Stimulated activated naive CD8-positive, alpha-beta T cell treated with anti-CD3 and anti-CD28 coated beads, Interleukin-15, amount 100 ng/mL, for 72 hours (primary cell): Measurements from ENCODE around the gene POPDC3.
A peak's percentile ranks its signal among the peaks of the same experiment; 100 is the strongest.
"Not testable (repeated sequence)": the region's sequence is repeated elsewhere in the genome, so short reads cannot be mapped to it uniquely, and the experiment has no call there.

Experiments
- ATAC-seq: fragments of 150-1000 bp; cut with Tn5 transposase; 2 replicates; pipeline ENCODE4 v1.10.0; 2021; ENCODE audit warnings: mild to moderate bottlenecking, moderate library complexity
- DNase-seq, 2 donors: peaks; one replicate each; pipeline ENCODE4 v3.0.0; 2021 to 2022
- H3K27ac Mint-ChIP-seq, 2 donors: one replicate each; pipeline ENCODE4 v1.8.0; 2022; ENCODE audit warnings: mild to moderate bottlenecking in 2 of 2, mixed read lengths in 2 of 2, moderate library complexity in 2 of 2
- H3K27me3 Mint-ChIP-seq: one replicate; pipeline ENCODE4 v1.8.0; 2022; ENCODE audit warnings: mixed read lengths
- H3K4me1 Mint-ChIP-seq: one replicate; pipeline ENCODE4 v1.8.0; 2022; ENCODE audit warnings: mild to moderate bottlenecking, mixed read lengths
- H3K4me3 Mint-ChIP-seq, 2 donors: one replicate each; pipeline ENCODE4 v1.8.0; 2022; ENCODE audit warnings: mild to moderate bottlenecking in 2 of 2, mixed read lengths in 2 of 2, moderate library complexity in 1 of 2
- H3K9me3 Mint-ChIP-seq, 2 donors: one replicate each; pipeline ENCODE4 v1.8.0; 2022; ENCODE audit warnings: mixed read lengths in 2 of 2

The POPDC3 gene, protein sequence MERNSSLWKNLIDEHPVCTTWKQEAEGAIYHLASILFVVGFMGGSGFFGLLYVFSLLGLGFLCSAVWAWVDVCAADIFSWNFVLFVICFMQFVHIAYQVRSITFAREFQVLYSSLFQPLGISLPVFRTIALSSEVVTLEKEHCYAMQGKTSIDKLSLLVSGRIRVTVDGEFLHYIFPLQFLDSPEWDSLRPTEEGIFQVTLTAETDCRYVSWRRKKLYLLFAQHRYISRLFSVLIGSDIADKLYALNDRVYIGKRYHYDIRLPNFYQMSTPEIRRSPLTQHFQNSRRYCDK

DNA sequence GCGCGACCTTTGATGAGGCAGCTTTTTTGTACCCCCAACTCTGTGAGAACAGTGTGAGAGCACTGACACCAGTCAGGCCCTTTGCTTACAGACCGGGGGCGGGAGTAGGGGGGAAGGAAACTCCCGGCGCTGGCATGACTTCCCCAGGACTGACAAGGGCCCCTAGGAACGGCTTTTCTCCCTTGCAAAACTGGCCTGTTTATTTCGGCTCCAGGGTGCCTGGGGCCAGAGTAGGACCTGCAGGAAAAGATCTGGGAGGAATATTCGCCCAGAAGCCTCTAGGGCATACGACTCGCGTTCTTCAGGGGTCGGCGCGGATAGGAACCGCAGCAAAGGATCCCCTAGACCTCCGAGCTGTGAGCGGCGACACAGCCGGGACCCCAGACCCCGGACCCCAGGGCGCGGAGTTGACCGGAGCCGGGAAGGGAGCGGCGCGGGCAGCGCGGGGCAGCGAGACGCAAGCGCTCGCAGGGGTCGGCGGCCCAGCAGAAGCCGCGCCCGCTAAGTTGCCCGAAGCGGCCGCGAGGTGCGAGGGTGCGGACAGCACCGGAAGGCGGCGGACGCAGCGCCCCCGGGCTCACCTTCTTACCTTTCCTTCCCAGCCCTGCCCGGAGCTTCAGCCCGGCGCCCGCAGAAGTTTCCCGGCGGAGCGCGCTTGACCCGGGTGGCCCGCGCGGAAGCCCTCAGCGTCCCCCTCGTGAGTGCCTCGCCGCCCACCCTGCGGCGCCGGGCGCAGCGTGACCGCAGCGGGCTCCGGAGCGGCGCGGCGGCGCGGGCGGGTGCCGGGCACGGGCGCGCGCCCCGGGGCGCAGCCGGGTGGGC is at the start of gene POPDC3:
Gene POPDC3 (minus strand): TSS at position 771 of the 822 bp plus-strand sequence. CDS start 18,105 bp downstream, outside the sequence.
- DNase-seq = peak in 1 of 2 donors; percentile 8
- Mint-ChIP-seq H3K4me1 (peaks cover 6% of the 10 kb centered on the region), H3K27ac (no peak within 1 kb of the TSS), H3K27me3 (peaks cover 69% of the 10 kb centered on the region), H3K9me3 (no peaks in the 10 kb centered on the region), H3K4me3 (peak within 1 kb of the TSS; percentile 65 to 72)
- peak; percentile 64 for ATAC-seq

DNA sequence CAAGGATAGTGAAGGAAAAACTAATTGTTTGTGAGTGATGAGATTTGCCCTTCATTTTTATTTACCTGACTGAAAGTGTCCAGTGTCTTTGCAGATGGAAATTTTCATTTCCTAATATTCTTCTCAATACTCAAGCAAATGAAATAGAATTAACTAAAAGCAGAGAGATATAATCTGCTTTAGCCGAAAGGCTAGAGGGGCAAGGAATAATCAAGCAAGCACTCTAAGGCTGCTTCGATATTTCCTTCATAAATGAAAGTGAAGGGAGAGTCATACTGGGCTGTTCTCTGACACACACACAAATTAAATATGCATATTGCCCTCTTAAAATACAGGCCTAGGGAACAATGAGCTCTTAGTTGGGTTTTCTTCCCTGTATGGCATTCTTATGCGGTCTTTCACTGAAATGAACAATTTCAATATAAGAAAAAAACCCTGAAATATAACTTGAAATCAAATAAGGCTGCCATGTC is 47.5 kb upstream of the POPDC3 start:
- DNase-seq (no peak), ATAC-seq (no peak)
- no peaks in the 10 kb centered on the region for H3K4me1 Mint-ChIP-seq
- H3K4me3 Mint-ChIP-seq = no peak overlapping the region
- peaks cover 38% of the 10 kb centered on the region for H3K27me3 Mint-ChIP-seq
- H3K9me3 Mint-ChIP-seq = peaks cover 0 to 8% of the 10 kb centered on the region in 2 donors
- H3K27ac Mint-ChIP-seq = no peak overlapping the region

GRCh38 chr6:105226598-105227294 is 46.9 kb upstream of the POPDC3 start:
- H3K4me3 Mint-ChIP-seq = no peak overlapping the region
- H3K4me1 Mint-ChIP-seq = no peaks in the 10 kb centered on the region
- DNase-seq = no peak

GRCh38 chr6:105223242-105223641 is 43.4 kb upstream of the POPDC3 start:
- Mint-ChIP-seq H3K27me3 (peaks cover 13% of the 10 kb centered on the region), H3K27ac (no peak overlapping the region), H3K4me3 (no peak overlapping the region), H3K9me3 (no peaks in the 10 kb centered on the region), H3K4me1 (no peaks in the 10 kb centered on the region)
- DNase-seq = no peak
- ATAC-seq = no peak

More at GRCh38 chr6:105226598-105227294, 46.9 kb upstream of the POPDC3 start:
- no peak for ATAC-seq
- H3K9me3 Mint-ChIP-seq = peaks cover 0 to 8% of the 10 kb centered on the region in 2 donors
- H3K27me3 Mint-ChIP-seq = peaks cover 34% of the 10 kb centered on the region
- no peak overlapping the region for H3K27ac Mint-ChIP-seq

DNA sequence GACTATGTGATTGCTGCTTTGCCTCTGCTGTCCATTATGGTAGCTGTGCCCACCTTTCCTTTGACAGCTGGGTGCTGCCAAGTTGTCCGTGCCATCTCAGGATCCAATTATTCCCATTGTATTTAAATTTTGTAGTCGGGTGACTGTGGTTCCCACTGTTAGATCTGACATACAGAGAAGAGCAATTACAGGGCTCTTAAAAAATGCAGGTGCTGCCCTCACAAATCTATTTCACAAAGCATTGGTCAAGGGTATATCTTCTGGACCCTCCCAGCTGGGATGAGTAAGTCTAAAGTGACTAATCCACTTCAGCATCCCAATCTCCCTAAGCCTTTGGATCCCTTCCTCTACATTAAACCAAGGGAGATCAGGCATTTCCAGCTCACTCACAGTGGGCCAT is 41.4 kb upstream of the POPDC3 start:
- H3K27ac Mint-ChIP-seq, H3K9me3 Mint-ChIP-seq, ATAC-seq, H3K4me1 Mint-ChIP-seq, H3K4me3 Mint-ChIP-seq, DNase-seq: not testable (repeated sequence)
- H3K27me3 Mint-ChIP-seq = peaks cover 13% of the 10 kb centered on the region

- DNase-seq (no peak), ATAC-seq (no peak)
- Mint-ChIP-seq H3K4me3 (no peak overlapping the region), H3K9me3 (no peaks in the 10 kb centered on the region), H3K27me3 (peaks cover 19% of the 10 kb centered on the region), H3K27ac (no peak overlapping the region), H3K4me1 (no peaks in the 10 kb centered on the region)
Observed at GRCh38 chr6:105220186-105220585, 40.4 kb upstream of the POPDC3 start.

- Mint-ChIP-seq H3K27me3 (peaks cover 22% of the 10 kb centered on the region), H3K27ac (peak overlapping the region in 1 of 2 donors; percentile 38)
- H3K9me3 Mint-ChIP-seq, DNase-seq, H3K4me1 Mint-ChIP-seq, ATAC-seq, H3K4me3 Mint-ChIP-seq: not testable (repeated sequence)
Observed at GRCh38 chr6:105219218-105219617, 39.4 kb upstream of the POPDC3 start.

GRCh38 chr6:105215506-105215905 is 35.7 kb upstream of the POPDC3 start:
- peaks cover 10% of the 10 kb centered on the region for H3K27me3 Mint-ChIP-seq
- DNase-seq (no peak), ATAC-seq (no peak)
- H3K4me1 Mint-ChIP-seq = peaks cover 6% of the 10 kb centered on the region
- no peak overlapping the region for H3K4me3 Mint-ChIP-seq
- H3K27ac Mint-ChIP-seq = no peak overlapping the region
- no peaks in the 10 kb centered on the region for H3K9me3 Mint-ChIP-seq

DNA sequence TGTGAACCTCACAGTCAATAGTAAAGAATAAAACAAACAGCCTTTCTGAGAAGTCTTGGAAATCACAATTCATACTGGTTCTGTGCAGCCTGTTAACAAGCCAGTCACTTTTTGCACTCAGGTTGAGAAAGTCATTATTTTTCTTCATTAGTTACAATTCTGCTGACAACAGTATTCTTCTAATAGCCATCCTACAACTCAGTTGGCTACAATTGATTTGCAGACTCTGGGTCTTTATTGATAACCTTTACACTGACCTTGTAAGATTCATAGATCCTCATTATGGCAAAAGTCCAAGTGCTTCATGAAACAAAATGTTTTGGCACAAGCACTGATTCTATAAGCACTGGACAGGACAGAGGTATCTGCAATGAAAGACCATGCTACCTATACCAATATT is 34.9 kb upstream of the POPDC3 start:
- DNase-seq (no peak), ATAC-seq (no peak)
- Mint-ChIP-seq H3K27me3 (peaks cover 18% of the 10 kb centered on the region), H3K27ac (no peak overlapping the region), H3K9me3 (no peaks in the 10 kb centered on the region), H3K4me3 (no peak overlapping the region), H3K4me1 (peaks cover 6% of the 10 kb centered on the region)

- H3K4me3 Mint-ChIP-seq = no peak overlapping the region
- no peaks in the 10 kb centered on the region for H3K9me3 Mint-ChIP-seq
- no peak overlapping the region for H3K27ac Mint-ChIP-seq
- DNase-seq = no peak
- H3K4me1 Mint-ChIP-seq = peaks cover 6% of the 10 kb centered on the region
- ATAC-seq = no peak
- peaks cover 30% of the 10 kb centered on the region for H3K27me3 Mint-ChIP-seq
Observed at GRCh38 chr6:105213272-105213671, 33.5 kb upstream of the POPDC3 start.

DNA sequence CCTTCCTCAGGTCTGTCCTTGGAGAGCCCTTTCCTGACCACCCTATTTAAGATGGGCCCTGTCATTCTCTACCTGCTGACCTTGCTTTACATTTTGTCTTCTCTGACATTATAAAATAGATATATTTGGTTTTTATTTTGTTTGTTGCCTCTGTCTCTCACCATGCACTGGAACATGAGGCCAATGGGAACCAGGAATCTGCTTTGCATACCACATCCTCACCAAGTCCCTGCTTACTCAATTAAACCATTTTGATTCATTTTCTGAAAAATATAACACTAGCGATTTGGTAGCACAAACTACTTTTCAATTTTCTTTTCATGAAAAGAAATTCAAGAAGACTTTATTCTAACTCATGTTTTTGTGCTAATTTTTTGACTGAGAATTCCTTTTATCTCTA is 32.8 kb upstream of the POPDC3 start:
- DNase-seq (no peak), ATAC-seq (peak; percentile 76)
- peak overlapping the region in 1 of 2 donors; percentile 10 for H3K4me3 Mint-ChIP-seq
- H3K9me3 Mint-ChIP-seq = no peaks in the 10 kb centered on the region
- peaks cover 6% of the 10 kb centered on the region for H3K4me1 Mint-ChIP-seq
- peaks cover 30% of the 10 kb centered on the region for H3K27me3 Mint-ChIP-seq
- H3K27ac Mint-ChIP-seq = peak overlapping the region in 1 of 2 donors; percentile 78

- Mint-ChIP-seq H3K4me3 (no peak overlapping the region), H3K27ac (no peak overlapping the region), H3K9me3 (no peaks in the 10 kb centered on the region), H3K27me3 (peaks cover 30% of the 10 kb centered on the region), H3K4me1 (peaks cover 6% of the 10 kb centered on the region)
- ATAC-seq (no peak), DNase-seq (no peak)
Observed at GRCh38 chr6:105211831-105212230, 32.0 kb upstream of the POPDC3 start.

DNA sequence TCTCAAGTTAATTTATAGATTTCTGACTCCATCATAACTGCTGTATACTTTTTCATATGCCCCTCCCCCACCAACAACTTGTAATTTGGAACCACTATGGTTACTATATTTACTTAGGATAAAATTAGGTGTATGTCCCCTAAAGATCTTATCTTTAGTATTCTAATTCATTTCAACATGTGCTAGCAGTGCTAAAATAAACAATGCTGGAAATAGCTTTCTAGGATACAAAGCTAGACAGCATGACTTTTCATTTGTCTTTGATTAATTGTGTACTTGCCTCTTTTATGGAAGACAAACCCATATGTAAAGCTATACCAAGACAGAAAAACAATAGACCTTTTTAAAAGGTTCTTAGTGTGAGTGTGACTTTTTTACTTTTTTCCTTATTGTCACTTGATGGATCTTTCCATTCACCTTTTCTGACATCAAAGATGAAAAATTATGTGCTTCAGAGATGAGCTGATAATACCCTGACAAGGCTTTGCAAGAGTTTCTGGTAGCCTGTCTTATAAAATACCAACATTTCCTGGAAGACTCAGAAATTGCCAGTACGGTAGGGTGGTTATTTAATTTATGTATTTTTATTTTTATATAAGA is 31.2 kb upstream of the POPDC3 start:
- ATAC-seq (no peak), DNase-seq (no peak)
- H3K27ac Mint-ChIP-seq = no peak overlapping the region
- H3K4me1 Mint-ChIP-seq = peaks cover 6% of the 10 kb centered on the region
- no peaks in the 10 kb centered on the region for H3K9me3 Mint-ChIP-seq
- no peak overlapping the region for H3K4me3 Mint-ChIP-seq
- H3K27me3 Mint-ChIP-seq = peaks cover 30% of the 10 kb centered on the region

- peaks cover 6% of the 10 kb centered on the region for H3K4me1 Mint-ChIP-seq
- no peak overlapping the region for H3K4me3 Mint-ChIP-seq
- DNase-seq = no peak
- no peak for ATAC-seq
- peaks cover 23% of the 10 kb centered on the region for H3K27me3 Mint-ChIP-seq
- H3K9me3 Mint-ChIP-seq = no peaks in the 10 kb centered on the region
- no peak overlapping the region for H3K27ac Mint-ChIP-seq
Observed at GRCh38 chr6:105209950-105210706, 30.3 kb upstream of the POPDC3 start.
